ENCODE measurements around the gene TRIM41.

- TF ChIP-seq, protein P1, sequence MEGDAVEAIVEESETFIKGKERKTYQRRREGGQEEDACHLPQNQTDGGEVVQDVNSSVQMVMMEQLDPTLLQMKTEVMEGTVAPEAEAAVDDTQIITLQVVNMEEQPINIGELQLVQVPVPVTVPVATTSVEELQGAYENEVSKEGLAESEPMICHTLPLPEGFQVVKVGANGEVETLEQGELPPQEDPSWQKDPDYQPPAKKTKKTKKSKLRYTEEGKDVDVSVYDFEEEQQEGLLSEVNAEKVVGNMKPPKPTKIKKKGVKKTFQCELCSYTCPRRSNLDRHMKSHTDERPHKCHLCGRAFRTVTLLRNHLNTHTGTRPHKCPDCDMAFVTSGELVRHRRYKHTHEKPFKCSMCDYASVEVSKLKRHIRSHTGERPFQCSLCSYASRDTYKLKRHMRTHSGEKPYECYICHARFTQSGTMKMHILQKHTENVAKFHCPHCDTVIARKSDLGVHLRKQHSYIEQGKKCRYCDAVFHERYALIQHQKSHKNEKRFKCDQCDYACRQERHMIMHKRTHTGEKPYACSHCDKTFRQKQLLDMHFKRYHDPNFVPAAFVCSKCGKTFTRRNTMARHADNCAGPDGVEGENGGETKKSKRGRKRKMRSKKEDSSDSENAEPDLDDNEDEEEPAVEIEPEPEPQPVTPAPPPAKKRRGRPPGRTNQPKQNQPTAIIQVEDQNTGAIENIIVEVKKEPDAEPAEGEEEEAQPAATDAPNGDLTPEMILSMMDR (IDR thresholded peaks at IDR 0.05): no peak
- TF ChIP-seq POLR2A (IDR thresholded peaks at IDR 0.05): no peak
These were observed 1.1 kb upstream of the TRIM41 start for GRCh38 chr5:181221792-181222629.

All from prostate gland (tissue), 2 donors.